ENCODE measurements around the gene EIF4E. TPM values are rescaled to one million over a fixed set of nuclear protein-coding genes. Genes with fewer than 3 reads are reported as not detected.

The EIF4E gene
- total RNA-seq, 1 donor: 128 TPM

DNA sequence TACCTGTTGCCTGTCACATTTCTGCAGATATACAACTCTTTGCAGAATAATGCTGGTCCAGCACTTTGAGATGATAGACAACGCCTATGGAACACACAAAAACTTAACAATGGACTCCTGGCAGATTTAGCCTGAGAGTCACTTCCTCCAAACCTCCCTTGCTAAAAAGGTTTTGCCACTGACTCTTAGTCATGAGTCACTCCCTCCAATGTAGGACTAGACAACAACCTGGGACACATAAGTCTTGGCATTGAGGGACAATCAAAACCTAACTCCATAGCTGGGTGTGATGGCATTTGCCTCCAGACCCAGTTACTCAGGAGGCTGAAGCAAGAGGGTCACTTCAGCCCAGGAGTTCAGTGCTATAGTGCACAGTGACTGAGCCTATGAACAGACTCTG lies 22.0 kb upstream of the EIF4E start:
- TF ChIP-seq, protein P1, sequence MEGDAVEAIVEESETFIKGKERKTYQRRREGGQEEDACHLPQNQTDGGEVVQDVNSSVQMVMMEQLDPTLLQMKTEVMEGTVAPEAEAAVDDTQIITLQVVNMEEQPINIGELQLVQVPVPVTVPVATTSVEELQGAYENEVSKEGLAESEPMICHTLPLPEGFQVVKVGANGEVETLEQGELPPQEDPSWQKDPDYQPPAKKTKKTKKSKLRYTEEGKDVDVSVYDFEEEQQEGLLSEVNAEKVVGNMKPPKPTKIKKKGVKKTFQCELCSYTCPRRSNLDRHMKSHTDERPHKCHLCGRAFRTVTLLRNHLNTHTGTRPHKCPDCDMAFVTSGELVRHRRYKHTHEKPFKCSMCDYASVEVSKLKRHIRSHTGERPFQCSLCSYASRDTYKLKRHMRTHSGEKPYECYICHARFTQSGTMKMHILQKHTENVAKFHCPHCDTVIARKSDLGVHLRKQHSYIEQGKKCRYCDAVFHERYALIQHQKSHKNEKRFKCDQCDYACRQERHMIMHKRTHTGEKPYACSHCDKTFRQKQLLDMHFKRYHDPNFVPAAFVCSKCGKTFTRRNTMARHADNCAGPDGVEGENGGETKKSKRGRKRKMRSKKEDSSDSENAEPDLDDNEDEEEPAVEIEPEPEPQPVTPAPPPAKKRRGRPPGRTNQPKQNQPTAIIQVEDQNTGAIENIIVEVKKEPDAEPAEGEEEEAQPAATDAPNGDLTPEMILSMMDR (IDR thresholded peaks at IDR 0.05; ENCODE audit: insufficient read depth, low read length): no peak
- H3K4me3 ChIP-seq (ENCODE audit: low read depth, low read length): no peak overlapping the region
- DNase-seq (ENCODE audit: low read depth): peak; percentile 24

DNA sequence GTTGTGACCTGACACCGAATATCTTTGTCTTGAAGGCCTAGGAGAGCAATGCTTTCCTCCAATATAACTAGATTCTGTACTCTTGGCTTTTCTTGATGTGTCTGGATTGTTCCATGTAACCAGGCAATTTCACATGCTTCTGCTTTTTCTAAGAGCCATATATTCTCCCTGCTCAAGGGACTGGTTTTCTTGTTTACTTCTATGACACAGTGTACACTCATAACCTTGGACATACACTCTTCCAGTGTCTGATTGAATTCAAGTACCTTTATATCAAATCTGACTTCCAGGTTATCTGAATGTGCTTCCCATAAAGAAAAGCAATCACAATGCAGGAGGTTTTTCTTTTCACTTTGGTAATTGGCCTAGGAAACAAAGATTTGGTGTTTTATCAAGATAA lies 17.4 kb upstream of the EIF4E start:
- DNase-seq (ENCODE audit: low read depth): no peak
- TF ChIP-seq, protein P1 (IDR thresholded peaks at IDR 0.05; ENCODE audit: insufficient read depth, low read length): no peak
- H3K4me3 ChIP-seq (ENCODE audit: low read depth, low read length): no peak overlapping the region

DNA sequence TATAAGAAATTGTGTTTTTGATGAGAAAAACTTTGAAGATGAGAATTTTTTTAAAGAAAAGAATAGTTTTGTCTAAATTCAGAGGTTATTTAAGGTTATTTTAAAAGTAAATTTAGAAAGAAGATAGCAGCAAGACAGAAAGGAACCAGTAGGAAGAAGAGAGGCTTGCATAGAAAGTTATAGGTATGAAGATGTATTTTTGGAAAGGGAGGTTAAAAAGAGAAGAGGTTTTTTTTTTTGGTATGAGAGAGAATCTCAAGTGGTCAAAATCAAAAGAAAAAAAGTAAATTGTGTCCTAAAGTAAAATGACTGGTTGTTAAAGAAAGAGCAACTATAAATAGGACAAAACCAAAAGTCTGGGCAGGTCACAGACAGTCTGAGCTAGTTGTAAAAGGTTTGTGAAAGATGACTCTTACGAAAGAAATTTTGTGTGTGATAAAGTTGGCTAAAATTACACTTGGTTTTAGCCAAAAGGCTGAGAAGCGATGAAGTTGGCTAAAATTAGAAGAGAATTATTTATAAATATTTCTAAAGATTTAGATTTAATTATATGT lies 16.4 kb upstream of the EIF4E start:
- peak; percentile 55 for DNase-seq (ENCODE audit: low read depth)
- TF ChIP-seq, protein P1 (IDR thresholded peaks at IDR 0.05; ENCODE audit: insufficient read depth, low read length): no peak
- H3K4me3 ChIP-seq (ENCODE audit: low read depth, low read length): no peak overlapping the region

DNA sequence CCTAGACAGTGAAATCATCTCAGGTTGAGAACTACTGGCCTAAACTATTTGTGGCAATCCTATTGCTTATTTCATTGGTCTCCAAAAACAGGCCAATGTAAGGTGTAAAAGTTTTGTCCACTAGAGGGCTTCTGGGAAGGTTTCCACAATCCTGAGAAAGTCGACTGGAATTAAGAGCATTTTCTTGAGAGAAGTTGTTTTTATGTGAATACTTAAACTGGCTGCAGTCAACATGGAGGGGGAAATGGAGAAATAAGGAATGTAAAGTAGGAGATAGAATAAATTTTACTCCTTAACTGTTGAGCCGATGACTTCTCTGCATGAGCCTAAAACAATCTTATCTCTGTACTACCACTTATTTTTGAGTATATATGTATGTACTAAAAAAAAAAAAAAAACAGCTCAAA lies 11.0 kb upstream of the EIF4E start:
- DNase-seq (ENCODE audit: low read depth): peak; percentile 88
- no peak overlapping the region for H3K4me3 ChIP-seq (ENCODE audit: low read depth, low read length)
- TF ChIP-seq, protein P1 (IDR thresholded peaks at IDR 0.05; ENCODE audit: insufficient read depth, low read length): peak; percentile 83

DNA sequence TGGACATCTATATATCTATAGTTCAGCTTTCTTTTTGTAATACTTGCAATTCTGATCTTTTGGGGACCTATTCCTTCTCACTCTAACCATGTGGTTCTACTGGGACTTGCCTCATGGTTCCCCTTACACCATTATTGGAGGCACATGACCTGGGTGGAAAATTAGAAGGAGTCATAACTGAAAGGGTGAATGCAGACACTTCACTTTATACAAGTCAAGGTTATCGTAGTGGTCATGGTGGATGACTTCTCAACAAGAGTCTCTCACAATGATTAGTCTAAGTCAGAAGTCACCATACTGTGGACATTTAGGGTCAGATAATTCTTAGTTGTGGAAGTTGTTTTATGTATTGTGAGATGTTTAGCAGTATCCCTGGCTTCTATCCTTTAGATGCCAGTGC lies 10.5 kb upstream of the EIF4E start:
- TF ChIP-seq, protein P1 (IDR thresholded peaks at IDR 0.05; ENCODE audit: insufficient read depth, low read length): no peak
- no peak overlapping the region for H3K4me3 ChIP-seq (ENCODE audit: low read depth, low read length)
- no peak for DNase-seq (ENCODE audit: low read depth)

DNA sequence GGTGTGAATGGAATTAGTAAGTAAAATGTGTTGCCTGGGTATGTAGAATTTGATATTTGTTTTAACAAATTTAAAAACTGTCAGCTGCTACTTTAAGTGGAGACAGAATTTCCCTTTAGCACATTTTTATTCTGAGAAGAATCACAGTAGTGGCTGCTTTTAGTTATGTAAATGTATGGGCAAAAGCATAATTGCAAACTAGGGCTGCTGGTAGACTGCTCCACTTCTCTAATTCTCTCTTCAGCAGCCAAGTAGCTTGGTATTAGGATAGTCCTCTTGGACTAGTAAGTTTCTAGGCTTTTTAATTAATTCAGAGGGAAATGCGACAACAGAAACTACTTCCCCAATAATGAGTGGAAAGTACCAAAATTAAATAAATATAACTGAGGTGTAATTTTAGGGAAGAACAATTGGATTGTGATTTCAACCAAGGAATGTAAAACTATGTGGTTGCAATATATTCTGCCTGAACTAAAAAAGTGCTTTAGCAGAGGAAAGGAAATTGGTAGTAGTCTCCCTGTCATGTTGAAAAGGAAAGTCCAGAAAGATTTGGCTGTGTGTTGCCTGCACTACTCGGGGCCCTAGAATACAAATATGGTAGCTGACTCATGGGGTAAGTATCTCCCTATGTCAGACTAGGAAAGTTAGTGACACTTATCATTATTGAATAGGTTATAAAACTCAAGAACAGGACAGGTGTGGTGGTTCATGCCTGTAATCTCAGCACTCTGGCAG lies 9.2 kb upstream of the EIF4E start:
- peak; percentile 65 for DNase-seq (ENCODE audit: low read depth)
- no peak overlapping the region for H3K4me3 ChIP-seq (ENCODE audit: low read depth, low read length)
- TF ChIP-seq, protein P1 (IDR thresholded peaks at IDR 0.05; ENCODE audit: insufficient read depth, low read length): no peak
